Measurements from ENCODE around the gene MEX3A.

The MEX3A gene

DNA sequence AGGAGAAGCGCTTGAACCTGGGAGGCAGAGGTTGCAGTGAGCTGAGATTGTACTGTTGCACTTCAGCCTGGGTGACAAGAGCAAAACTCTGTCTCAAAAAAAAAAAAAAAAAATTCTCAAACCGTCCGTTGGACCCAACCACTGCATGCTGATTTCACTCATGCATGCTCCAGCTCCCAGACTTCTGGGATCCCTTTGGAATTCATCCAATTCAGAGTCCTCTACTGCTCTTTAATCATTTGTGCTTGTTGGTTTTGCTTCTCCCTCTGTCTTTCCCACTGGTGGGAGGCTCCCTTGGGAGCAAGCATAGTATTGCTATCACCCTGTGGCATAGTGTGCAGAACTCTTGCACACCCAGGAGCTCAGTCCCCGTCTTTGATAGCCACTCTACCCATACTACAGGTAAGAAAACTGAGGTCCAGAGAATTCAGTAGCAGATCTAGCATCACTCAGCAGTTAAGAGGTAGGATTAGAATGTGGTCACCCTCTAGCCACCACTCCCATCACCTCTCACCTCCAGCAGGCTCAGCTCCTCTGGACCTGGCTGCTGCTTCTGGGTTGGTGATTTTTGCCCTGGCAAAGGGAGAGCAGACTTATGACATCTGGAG, 29.2 kb upstream of the MEX3A start:
- no peak for DNase-seq (ENCODE audit: low read depth)
- H3K4me3 ChIP-seq (ENCODE audit: low read depth, low read length) = no peak overlapping the region
- TF ChIP-seq, protein P1, sequence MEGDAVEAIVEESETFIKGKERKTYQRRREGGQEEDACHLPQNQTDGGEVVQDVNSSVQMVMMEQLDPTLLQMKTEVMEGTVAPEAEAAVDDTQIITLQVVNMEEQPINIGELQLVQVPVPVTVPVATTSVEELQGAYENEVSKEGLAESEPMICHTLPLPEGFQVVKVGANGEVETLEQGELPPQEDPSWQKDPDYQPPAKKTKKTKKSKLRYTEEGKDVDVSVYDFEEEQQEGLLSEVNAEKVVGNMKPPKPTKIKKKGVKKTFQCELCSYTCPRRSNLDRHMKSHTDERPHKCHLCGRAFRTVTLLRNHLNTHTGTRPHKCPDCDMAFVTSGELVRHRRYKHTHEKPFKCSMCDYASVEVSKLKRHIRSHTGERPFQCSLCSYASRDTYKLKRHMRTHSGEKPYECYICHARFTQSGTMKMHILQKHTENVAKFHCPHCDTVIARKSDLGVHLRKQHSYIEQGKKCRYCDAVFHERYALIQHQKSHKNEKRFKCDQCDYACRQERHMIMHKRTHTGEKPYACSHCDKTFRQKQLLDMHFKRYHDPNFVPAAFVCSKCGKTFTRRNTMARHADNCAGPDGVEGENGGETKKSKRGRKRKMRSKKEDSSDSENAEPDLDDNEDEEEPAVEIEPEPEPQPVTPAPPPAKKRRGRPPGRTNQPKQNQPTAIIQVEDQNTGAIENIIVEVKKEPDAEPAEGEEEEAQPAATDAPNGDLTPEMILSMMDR (IDR thresholded peaks at IDR 0.05; ENCODE audit: low read depth, low read length, missing control alignments) = no peak

DNA sequence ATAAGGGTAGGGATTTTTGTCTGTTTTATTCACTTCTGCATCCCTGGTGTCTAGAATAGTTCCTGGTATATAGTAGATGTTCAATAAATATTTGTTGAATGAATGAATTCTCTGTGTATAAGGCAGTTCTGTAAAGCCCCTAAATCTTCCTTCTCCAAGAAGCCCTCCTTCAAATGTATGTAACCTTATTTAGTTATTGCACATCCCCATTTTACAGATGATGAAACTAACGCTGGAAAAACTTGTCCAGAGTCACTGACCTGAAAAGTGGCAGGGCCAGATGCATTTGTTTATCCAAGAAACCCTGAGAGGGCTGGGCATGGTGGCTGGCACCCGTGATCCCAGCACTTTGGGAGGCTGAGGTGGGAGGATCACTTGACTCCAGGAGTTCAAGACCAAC, 28.0 kb upstream of the MEX3A start:
- no peak for DNase-seq (ENCODE audit: low read depth)
- no peak overlapping the region for H3K4me3 ChIP-seq (ENCODE audit: low read depth, low read length)
- TF ChIP-seq, protein P1 (IDR thresholded peaks at IDR 0.05; ENCODE audit: low read depth, low read length, missing control alignments) = no peak

DNA sequence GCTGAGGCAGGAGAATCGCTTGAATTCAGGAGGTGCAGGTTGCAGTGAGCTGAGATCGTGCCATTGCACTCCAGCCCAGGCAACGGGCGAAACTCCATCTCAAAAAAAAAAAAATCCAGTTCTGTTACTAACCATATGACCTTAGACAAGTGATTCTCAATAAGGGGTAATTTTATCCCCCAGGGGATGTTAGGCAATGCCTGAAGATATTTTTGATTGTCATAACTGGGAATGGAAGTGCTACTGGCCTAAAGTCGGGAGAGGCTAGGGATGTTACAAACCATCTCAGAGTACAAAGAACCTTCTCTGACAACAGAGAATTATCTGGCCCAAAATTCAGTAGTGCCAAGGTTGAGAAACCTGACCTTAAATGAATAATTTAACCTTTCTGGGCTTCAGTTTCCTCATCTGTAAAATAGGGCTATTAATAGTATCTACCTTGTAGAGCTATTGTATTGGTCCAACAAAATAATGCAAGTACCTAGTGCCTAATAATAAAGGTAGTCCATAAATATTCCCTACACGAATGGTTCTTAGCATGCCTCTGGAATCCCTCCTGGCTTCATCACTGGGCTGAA, 26.5 kb upstream of the MEX3A start:
- DNase-seq (ENCODE audit: low read depth) = no peak
- H3K4me3 ChIP-seq (ENCODE audit: low read depth, low read length) = no peak overlapping the region
- TF ChIP-seq, protein P1 (IDR thresholded peaks at IDR 0.05; ENCODE audit: low read depth, low read length, missing control alignments) = no peak

DNA sequence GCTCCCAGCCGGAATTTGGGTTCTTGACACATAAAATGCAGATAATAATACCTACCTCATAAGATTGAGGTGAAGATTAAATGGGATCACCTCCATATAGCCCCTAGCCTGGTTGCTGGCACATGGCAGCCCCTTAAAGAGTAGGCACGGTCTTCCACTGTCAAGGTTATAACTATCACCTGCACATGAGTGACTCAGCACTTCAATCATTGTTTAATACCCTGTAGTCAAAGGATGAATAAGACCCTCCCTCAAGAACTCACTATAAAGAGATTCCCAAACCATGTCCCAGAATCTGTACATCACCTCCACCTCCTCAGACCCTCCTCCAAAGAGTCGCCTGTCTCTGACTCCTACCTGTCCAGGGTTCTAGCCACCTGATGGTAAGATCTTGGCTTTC, 25.8 kb upstream of the MEX3A start:
- DNase-seq (ENCODE audit: low read depth) = no peak
- H3K4me3 ChIP-seq (ENCODE audit: low read depth, low read length) = no peak overlapping the region
- TF ChIP-seq, protein P1 (IDR thresholded peaks at IDR 0.05; ENCODE audit: low read depth, low read length, missing control alignments) = no peak

DNA sequence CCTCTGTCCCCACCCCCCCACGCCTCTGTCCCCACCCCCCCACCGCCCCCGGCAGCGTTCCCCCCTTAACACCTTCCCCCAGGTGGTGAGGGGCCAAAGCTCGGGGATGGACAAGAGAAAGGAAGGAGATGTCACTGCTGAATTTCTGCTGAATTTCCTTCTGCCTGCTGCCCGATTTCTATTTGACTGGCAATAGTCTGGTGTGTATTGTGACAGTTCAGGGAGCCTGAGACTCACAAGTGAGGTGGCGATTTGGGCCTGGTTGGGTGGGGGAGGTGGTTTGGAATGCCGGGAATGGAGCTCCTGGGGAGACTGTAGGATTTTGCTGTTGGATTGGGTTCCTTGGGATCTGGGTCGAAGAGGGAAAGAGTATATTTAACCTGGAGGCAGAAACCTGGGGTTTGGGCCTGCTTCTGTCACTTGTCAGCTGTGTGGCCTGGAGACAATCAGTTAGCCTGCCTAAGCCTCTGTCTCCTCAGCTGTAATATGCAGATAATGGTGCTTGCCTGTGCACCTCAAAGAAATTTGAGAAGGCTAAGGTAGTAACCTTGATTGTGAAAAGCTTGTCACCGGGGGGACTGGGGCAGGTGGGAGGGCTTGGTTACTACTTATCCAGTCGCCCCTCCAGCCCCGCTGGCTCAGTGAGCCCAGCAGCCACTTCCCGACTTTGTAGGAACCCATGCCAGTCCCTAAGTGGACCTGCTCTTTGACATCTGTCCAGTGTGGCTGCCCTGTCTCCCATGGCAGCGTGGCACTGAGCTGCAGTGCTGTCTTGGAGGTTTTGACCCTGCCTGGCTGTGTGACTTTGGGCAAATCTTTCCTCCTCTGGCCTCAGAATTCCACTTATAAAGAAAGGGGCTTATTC, 24.6 kb upstream of the MEX3A start:
- TF ChIP-seq, protein P1 (IDR thresholded peaks at IDR 0.05; ENCODE audit: low read depth, low read length, missing control alignments) = no peak
- H3K4me3 ChIP-seq (ENCODE audit: low read depth, low read length) = peak overlapping the region; percentile 20; the same call in 1 of the 2 replicates
- DNase-seq (ENCODE audit: low read depth) = no peak

DNA sequence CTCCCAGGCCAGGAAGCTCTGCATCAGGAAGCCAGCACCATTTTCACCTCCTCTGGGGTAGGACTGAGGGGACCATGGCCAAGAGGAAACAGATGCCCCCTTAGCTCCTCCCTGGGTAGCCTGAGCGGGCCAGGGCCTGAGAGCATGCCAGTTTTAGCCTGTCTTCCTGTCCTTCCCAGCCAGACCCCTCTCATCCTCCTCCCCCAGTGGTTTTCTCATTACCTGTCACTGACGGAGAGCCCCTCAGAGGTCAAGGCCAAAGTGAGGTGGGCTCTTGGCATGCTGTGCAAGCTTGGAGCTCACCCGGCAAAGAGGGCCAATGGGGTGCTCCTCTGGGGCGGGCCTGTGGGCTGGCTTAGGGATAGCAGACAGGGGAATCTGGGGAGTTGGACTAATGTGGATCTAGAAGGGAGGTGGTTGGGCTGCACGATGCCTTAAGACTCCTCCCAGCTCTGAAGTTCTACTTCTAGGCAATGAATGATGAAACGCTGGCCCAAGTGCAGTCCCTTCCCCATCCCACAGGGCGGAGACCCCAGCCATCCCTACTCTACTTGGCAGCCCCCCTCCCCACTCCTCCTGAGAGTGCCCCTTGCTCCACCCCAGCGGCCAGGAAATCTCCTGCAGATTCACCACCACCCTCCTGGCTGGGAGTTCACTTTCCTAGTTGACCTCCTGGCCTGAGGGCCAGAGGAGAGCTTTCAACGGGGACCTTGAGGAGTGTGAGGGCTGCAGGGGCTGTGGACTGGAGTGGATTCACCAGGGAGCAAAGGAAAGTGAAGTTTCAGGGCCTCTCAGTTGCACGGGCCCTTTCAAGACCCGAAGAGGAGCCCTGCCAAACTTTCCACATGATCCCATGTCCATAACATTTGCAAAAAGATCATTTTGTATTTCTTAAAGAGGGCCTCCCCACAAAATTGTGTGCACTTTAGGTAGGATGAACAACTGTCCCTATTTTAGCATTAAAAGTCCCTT, 22.9 kb upstream of the MEX3A start:
- no peak for DNase-seq (ENCODE audit: low read depth)
- peak overlapping the region; percentile 40; the same call in 1 of the 2 replicates for H3K4me3 ChIP-seq (ENCODE audit: low read depth, low read length)
- TF ChIP-seq, protein P1 (IDR thresholded peaks at IDR 0.05; ENCODE audit: low read depth, low read length, missing control alignments) = no peak

All from GM12864 (cell line).